HepG2 (cell line): ENCODE results near the gene RDH12. TPM values are rescaled to one million over a fixed set of nuclear protein-coding genes. Genes with fewer than 3 reads are reported as not detected.
A peak's percentile ranks its signal among the peaks of the same experiment; 100 is the strongest.

Source experiments
- ARID2 ChIP-seq: sonication (generic); formaldehyde crosslinking; IDR thresholded peaks from 2 replicates; pipeline ENCODE4 v1.8.1; 2022; ENCODE audit warnings: mild to moderate bottlenecking, missing genetic modification reagents, borderline replicate concordance
- ARNT ChIP-seq: fragments of 450-650 bp; IDR thresholded peaks from 2 replicates; pipeline ENCODE4 v1.6.1; 2017
- CREB3 ChIP-seq: sonication (generic); formaldehyde crosslinking; IDR thresholded peaks from 2 replicates; pipeline ENCODE4 v1.5.0; 2020; ENCODE audit warnings: missing genetic modification reagents
- DDIT3 ChIP-seq: sonication (generic); formaldehyde crosslinking; IDR thresholded peaks from 2 replicates; pipeline ENCODE4 v1.4.0; 2020; ENCODE audit warnings: mild to moderate bottlenecking, missing genetic modification reagents
- DNMT3B ChIP-seq: conservative IDR thresholded peaks from 2 replicates; pipeline ENCODE4 v1.6.1; 2016; ENCODE audit warnings: missing biosample characterization, control low read depth
- FOXM1 ChIP-seq: sonication (generic); formaldehyde crosslinking; IDR thresholded peaks from 2 replicates; pipeline ENCODE4 v1.5.0; 2020; ENCODE audit warnings: missing genetic modification reagents
- GATAD1 ChIP-seq: IDR thresholded peaks from 2 replicates; pipeline ENCODE4 v1.6.1; 2016; ENCODE audit warnings: missing genetic modification reagents, missing compliant biosample characterization
- GPN1 ChIP-seq: sonication (generic); formaldehyde crosslinking; IDR thresholded peaks from 2 replicates; pipeline ENCODE4 v1.5.1; 2020; ENCODE audit warnings: missing genetic modification reagents, borderline replicate concordance
- HBP1 ChIP-seq: IDR thresholded peaks from 2 replicates; pipeline ENCODE4 v1.6.1; 2016; ENCODE audit warnings: low read depth, control low read depth
- ISL2 ChIP-seq: sonication (generic); formaldehyde crosslinking; IDR thresholded peaks from 2 replicates; pipeline ENCODE4 v1.5.0; 2020; ENCODE audit warnings: missing genetic modification reagents
- MIER2 ChIP-seq: IDR thresholded peaks from 2 replicates; pipeline ENCODE4 v1.6.1; 2016; ENCODE audit warnings: missing biosample characterization, missing genetic modification reagents
- MIER3 ChIP-seq: IDR thresholded peaks from 2 replicates; pipeline ENCODE4 v1.6.1; 2016; ENCODE audit warnings: missing compliant biosample characterization, borderline replicate concordance
- MTA3 ChIP-seq: sonication (generic); formaldehyde crosslinking; IDR thresholded peaks from 2 replicates; pipeline ENCODE4 v1.4.0; 2020; ENCODE audit warnings: missing genetic modification reagents
- PHF5A ChIP-seq: IDR thresholded peaks from one replicate; pipeline ENCODE4 v1.6.1; 2018; ENCODE audit warnings: low read depth, missing genetic modification reagents; ENCODE audit not compliant: unreplicated experiment
- PRPF4 ChIP-seq: fragments of 200-400 bp; formaldehyde crosslinking; IDR thresholded peaks from 2 replicates; pipeline ENCODE4 v1.6.1; 2016; ENCODE audit warnings: low read length, low read depth; ENCODE audit not compliant: poor library complexity, severe bottlenecking
- SKI ChIP-seq: fragments of 450-650 bp; IDR thresholded peaks from one replicate; pipeline ENCODE4 v1.6.1; 2018; ENCODE audit warnings: mild to moderate bottlenecking; ENCODE audit not compliant: partially characterized antibody
- SNAPC4 ChIP-seq: sonication (generic); formaldehyde crosslinking; IDR thresholded peaks from 2 replicates; pipeline ENCODE4 v1.4.0; 2020; ENCODE audit warnings: mild to moderate bottlenecking, missing genetic modification reagents
- SPEN ChIP-seq: sonication (generic); formaldehyde crosslinking; IDR thresholded peaks from 2 replicates; pipeline ENCODE4 v1.5.1; 2020; ENCODE audit warnings: low read depth, mild to moderate bottlenecking, missing genetic modification reagents
- SSRP1 ChIP-seq: IDR thresholded peaks from 2 replicates; pipeline ENCODE4 v1.6.1; 2016; ENCODE audit warnings: control low read depth
- TAF15 ChIP-seq: fragments of 200-400 bp; formaldehyde crosslinking; IDR thresholded peaks from one replicate; pipeline ENCODE4 v1.6.1; 2018; ENCODE audit warnings: mild to moderate bottlenecking, low read depth, low read length; ENCODE audit not compliant: poor library complexity, severe bottlenecking
- TOE1 ChIP-seq: sonication (generic); formaldehyde crosslinking; IDR thresholded peaks from 2 replicates; pipeline ENCODE4 v1.4.0; 2020; ENCODE audit warnings: mild to moderate bottlenecking, missing genetic modification reagents
- ZBTB3 ChIP-seq: sonication (generic); formaldehyde crosslinking; IDR thresholded peaks from 2 replicates; pipeline ENCODE4 v1.4.0; 2020; ENCODE audit warnings: low read depth, mild to moderate bottlenecking, moderate library complexity, missing genetic modification reagents, borderline replicate concordance
- ZFYVE20 ChIP-seq: sonication (generic); formaldehyde crosslinking; IDR thresholded peaks from 2 replicates; pipeline ENCODE4 v1.8.0; 2023; ENCODE audit warnings: low read depth, mild to moderate bottlenecking, moderate library complexity, missing genetic modification reagents, borderline replicate concordance
- ZNF557 ChIP-seq: sonication (generic); formaldehyde crosslinking; IDR thresholded peaks from 2 replicates; pipeline ENCODE4 v1.4.0; 2020; ENCODE audit warnings: missing genetic modification reagents
- ZNF607 ChIP-seq: sonication (generic); formaldehyde crosslinking; IDR thresholded peaks from 2 replicates; pipeline ENCODE4 v1.5.1; 2020; ENCODE audit warnings: missing genetic modification reagents, mild to moderate bottlenecking, borderline replicate concordance
- polyA plus RNA-seq, 8 experiments: library from polyadenylated mRNA; depleted of rRNA in 3 of 8; stranded (reverse) in 7 of 8; unstranded in 1 of 8; fragments of >200 nt; fragmentation: Illumina TruSeq in 4 of 8; extraction: Trizol in 4 of 8; gene quantifications; 2 replicates each; pipeline versions ENCODE4 v1.2.1 to v1.2.3, GENCODE V29; 2011 to 2016; ENCODE audit warnings: low read depth in 4 of 8, missing spikeins in 1 of 8, mixed read lengths in 1 of 8; ENCODE audit not compliant: insufficient read depth in 1 of 8
- total RNA-seq, 5 experiments: library from RNA; depleted of rRNA; stranded (reverse); fragments of >200 nt; fragmentation: Illumina TruSeq; extraction: Trizol; gene quantifications; 2 replicates each; pipeline ENCODE4 v1.2.3, GENCODE V29; 2016; ENCODE audit warnings: low read depth in 1 of 5

RDH12 gene
- total and polyA plus RNA-seq, 2 of the 13 experiments (the other 11 are each of a cell fraction or from before 2014, with no cell fraction given): 1.6 to 2.1 TPM

GRCh38 chr14:67674139-67674479 lies 27.6 kb upstream of the RDH12 start (continued):
- 0 out of 2 replicates have a peak, but pooled peaks have one; percentile 8 for TF ChIP-seq CREB3 (CRISPR knock-in tag)
- no peak for TF ChIP-seq MIER2 (CRISPR knock-in tag)
- TF ChIP-seq ISL2 (CRISPR knock-in tag): peak; percentile 50; the same call in 1 of the 2 replicates
- TF ChIP-seq PHF5A (CRISPR knock-in tag): peak; percentile 16
- 0 out of 2 replicates have a peak, but pooled peaks have one; percentile 38 for TF ChIP-seq SNAPC4 (CRISPR knock-in tag)
- TF ChIP-seq DNMT3B (CRISPR knock-in tag): no peak
- TF ChIP-seq ZBTB3 (CRISPR knock-in tag): no peak
- TF ChIP-seq ARNT: no peak
- TF ChIP-seq TOE1 (CRISPR knock-in tag): peak; percentile 2; the same call in 1 of the 2 replicates
- peak; percentile 29 for TF ChIP-seq TAF15
- no peak for TF ChIP-seq PRPF4
- no peak for TF ChIP-seq DDIT3
- TF ChIP-seq ARID2: no peak
- TF ChIP-seq ZNF607 (CRISPR knock-in tag): no peak
- TF ChIP-seq ZNF557 (CRISPR knock-in tag): no peak
- no peak for TF ChIP-seq MIER3
- TF ChIP-seq GATAD1 (CRISPR knock-in tag): no peak
- TF ChIP-seq SSRP1: no peak
- no peak for TF ChIP-seq SPEN (CRISPR knock-in tag)
- no peak for TF ChIP-seq SKI
- no peak for TF ChIP-seq FOXM1
- no peak for TF ChIP-seq MTA3 (CRISPR knock-in tag)
- no peak for TF ChIP-seq HBP1
- TF ChIP-seq GPN1 (CRISPR knock-in tag): no peak
- no peak for TF ChIP-seq ZFYVE20 (CRISPR knock-in tag)
